BE2C (cell line): ENCODE results near the gene TMEM80.

Experiments
- DNase-seq: peaks from one replicate; pipeline ENCODE4 v3.0.0-alpha.2; 2020
- H3K27me3 ChIP-seq: fragments of 250-450 bp; sonication (Bioruptor Pico); 2 replicates; pipeline ENCODE4 v1.5.1; 2020; ENCODE audit warnings: mild to moderate bottlenecking
- H3K36me3 ChIP-seq: fragments of 250-450 bp; sonication (Bioruptor Pico); 2 replicates; pipeline ENCODE4 v1.5.1; 2020; ENCODE audit warnings: mild to moderate bottlenecking
- H3K4me1 ChIP-seq: fragments of 250-450 bp; sonication (Bioruptor Pico); 2 replicates; pipeline ENCODE4 v1.5.1; 2020
- H3K4me3 ChIP-seq: 2 replicates; pipeline ENCODE4 v1.5.1; 2011; ENCODE audit warnings: low read depth, low read length
- H3K9me3 ChIP-seq: fragments of 250-450 bp; sonication (Bioruptor Pico); 2 replicates; pipeline ENCODE4 v1.5.1; 2020
- CTCF ChIP-seq: IDR thresholded peaks from 2 replicates; pipeline ENCODE4 v1.5.1; 2012; ENCODE audit warnings: mild to moderate bottlenecking, low read depth, low read length

The TMEM80 gene

GRCh38 chr11:674406-674805, 21.2 kb upstream of the TMEM80 start:
- no peaks in the 10 kb centered on the region; the same call in none of the 2 replicates for H3K36me3 ChIP-seq

GRCh38 chr11:678297-678696, 17.3 kb upstream of the TMEM80 start:
- Histone ChIP-seq H3K36me3 (no peaks in the 10 kb centered on the region; the same call in none of the 2 replicates), H3K27me3 (no peaks in the 10 kb centered on the region), H3K4me3 (no peak overlapping the region), H3K4me1 (no peaks in the 10 kb centered on the region), H3K9me3 (no peaks in the 10 kb centered on the region)
- DNase-seq = no peak
- TF ChIP-seq CTCF = no peak

More at GRCh38 chr11:674406-674805, 21.2 kb upstream of the TMEM80 start:
- Histone ChIP-seq H3K27me3 (no peaks in the 10 kb centered on the region), H3K4me3 (no peak overlapping the region), H3K4me1 (no peaks in the 10 kb centered on the region), H3K9me3 (no peaks in the 10 kb centered on the region)
- TF ChIP-seq CTCF = no peak
- no peak for DNase-seq

DNA sequence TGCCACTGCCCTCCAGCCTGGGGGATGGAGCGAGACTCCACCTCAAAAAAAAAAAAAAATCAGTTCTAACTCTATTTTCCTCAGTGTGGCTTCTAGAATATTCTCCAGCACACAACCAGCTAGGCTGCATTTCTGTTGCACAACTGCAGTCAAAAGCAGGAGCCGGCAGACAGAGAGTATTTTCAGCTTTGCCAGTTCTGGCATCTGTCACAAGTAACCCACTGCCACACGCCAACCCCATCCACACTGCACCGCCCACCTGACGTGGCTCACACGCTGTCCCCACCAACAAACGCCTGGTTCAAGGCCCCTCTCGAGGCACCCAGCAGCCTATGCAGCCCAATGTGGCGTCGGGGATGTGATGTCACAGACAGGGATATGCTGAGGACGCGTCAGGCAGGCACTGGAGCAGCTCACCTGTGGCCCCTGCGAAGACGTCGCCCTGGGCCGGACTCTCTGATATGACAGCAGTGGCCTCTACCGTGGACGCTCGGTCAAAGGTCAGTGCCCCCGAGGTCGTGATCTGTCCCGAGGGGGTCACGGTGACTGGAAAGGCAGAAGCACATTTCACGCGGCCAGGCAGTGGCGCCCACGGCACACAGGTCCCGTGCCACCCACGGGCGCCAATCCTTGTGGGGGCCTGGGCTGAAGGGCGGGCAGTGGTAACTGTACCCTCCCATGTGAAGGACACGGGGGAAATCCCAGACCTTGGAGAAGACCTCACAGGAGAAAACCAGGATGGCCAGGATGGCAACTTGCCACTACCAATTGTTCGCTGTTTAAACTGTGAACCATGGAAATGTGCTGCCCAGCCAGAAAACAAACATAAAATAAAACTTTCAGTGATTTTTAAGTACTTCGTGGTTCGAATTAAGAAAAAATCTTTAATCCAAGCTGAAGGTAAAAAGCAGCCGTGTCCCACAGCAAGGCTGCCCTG, 16.1 kb upstream of the TMEM80 start:
- no peak for TF ChIP-seq CTCF
- no peaks in the 10 kb centered on the region for H3K27me3 ChIP-seq
- no peaks in the 10 kb centered on the region for H3K9me3 ChIP-seq
- H3K4me3 ChIP-seq = no peak overlapping the region
- no peak for DNase-seq
- H3K4me1 ChIP-seq = no peaks in the 10 kb centered on the region
- H3K36me3 ChIP-seq = peaks cover 4% of the 10 kb centered on the region

GRCh38 chr11:680476-680875, 15.1 kb upstream of the TMEM80 start:
- Histone ChIP-seq H3K4me3 (no peak overlapping the region), H3K27me3 (no peaks in the 10 kb centered on the region), H3K9me3 (no peaks in the 10 kb centered on the region), H3K36me3 (peaks cover 4% of the 10 kb centered on the region), H3K4me1 (no peaks in the 10 kb centered on the region)
- no peak for DNase-seq
- TF ChIP-seq CTCF = no peak

GRCh38 chr11:680970-681369, 14.6 kb upstream of the TMEM80 start:
- DNase-seq = no peak
- Histone ChIP-seq H3K36me3 (peaks cover 4% of the 10 kb centered on the region), H3K4me3 (no peak overlapping the region), H3K9me3 (no peaks in the 10 kb centered on the region), H3K27me3 (no peaks in the 10 kb centered on the region), H3K4me1 (no peaks in the 10 kb centered on the region)
- TF ChIP-seq CTCF = no peak
